ENCODE data around the gene GDAP1L1. TPM values are rescaled to one million over a fixed set of nuclear protein-coding genes. Genes with fewer than 3 reads are reported as not detected.
"Not testable (repeated sequence)": the region's sequence is repeated elsewhere in the genome, so short reads cannot be mapped to it uniquely, and the experiment has no call there.

Gene GDAP1L1
- polyA plus RNA-seq, 3 donors = 0.12 to 0.50 (median 0.24) TPM

GRCh38 chr20:44327748-44328147 is 80.6 kb downstream of the GDAP1L1 start:
- DNase-seq (ENCODE audit: extremely low read depth in 1 of 11, low read depth in 9 of 11, low spot score in 4 of 11) = not testable (repeated sequence)

DNA sequence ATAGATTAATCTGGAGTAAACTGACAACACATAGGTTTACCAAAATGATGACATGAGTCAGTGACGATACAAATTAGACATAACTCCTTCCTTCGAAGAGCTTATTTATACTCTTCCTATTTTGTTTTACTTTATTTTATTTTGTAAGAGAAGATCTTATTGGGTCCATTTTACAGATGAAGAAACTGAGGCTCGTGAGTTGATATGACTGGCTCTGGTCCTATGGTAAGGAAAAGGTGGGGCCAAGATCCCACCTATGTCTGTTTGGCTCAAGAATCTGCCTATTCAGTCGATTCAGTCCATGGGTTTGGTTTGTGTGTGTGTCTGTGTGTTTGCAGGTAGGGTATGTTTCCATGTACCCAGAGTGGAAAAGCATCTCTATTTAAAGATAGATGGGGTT is 81.3 kb downstream of the GDAP1L1 start:
- DNase-seq (ENCODE audit: extremely low read depth in 1 of 11, low read depth in 9 of 11, low spot score in 4 of 11) = no peak

Other genes with a start within 250 kb of the GDAP1L1 start
- 1 to 10 TPM; 1.4 to 1.8 (median 1.7) TPM for gene JPH2, start 60.1 kb upstream of the GDAP1L1 start, polyA plus RNA-seq (ENCODE audit: insufficient read length in 3 of 3)
- 10 to 100 TPM; 49.7 to 56.7 (median 50.7) TPM for gene OSER1, start 36.5 kb upstream of the GDAP1L1 start, polyA plus RNA-seq (ENCODE audit: insufficient read length in 3 of 3)
- gene FITM2, start 63.9 kb downstream of the GDAP1L1 start, polyA plus RNA-seq (ENCODE audit: insufficient read length in 3 of 3) = 1 to 10 TPM; 7.4 to 8.6 (median 8.5) TPM
- under 1 TPM; 0.37 to 0.64 (median 0.42) TPM for gene R3HDML, start 89.7 kb downstream of the GDAP1L1 start, polyA plus RNA-seq (ENCODE audit: insufficient read length in 3 of 3)
- gene HNF4A, start 108.4 kb downstream of the GDAP1L1 start, polyA plus RNA-seq (ENCODE audit: insufficient read length in 3 of 3) = 10 to 100 TPM; 50.4 to 53.0 (median 51.7) TPM
- 10 to 100 TPM; 12.8 to 14.7 (median 12.9) TPM for gene TTPAL, start 228.6 kb downstream of the GDAP1L1 start, polyA plus RNA-seq (ENCODE audit: insufficient read length in 3 of 3)